ENCODE data around the gene FN1.

FN1 gene

GRCh38 chr2:215392164-215392563 is 43.7 kb downstream of the FN1 start:
- no peak for TF ChIP-seq CTCF (conservative IDR thresholded peaks at IDR 0.05; ENCODE audit: low read depth, low read length)
- H3K4me3 ChIP-seq (ENCODE audit: low read depth, low read length): no peak overlapping the region
- DNase-seq (ENCODE audit: low read depth): no peak

- DNase-seq (ENCODE audit: low read depth): no peak
- TF ChIP-seq CTCF (conservative IDR thresholded peaks at IDR 0.05; ENCODE audit: low read depth, low read length): no peak
These were observed 44.3 kb downstream of the FN1 start for GRCh38 chr2:215391531-215391930.

GRCh38 chr2:215390550-215390913 is 45.3 kb downstream of the FN1 start:
- no peak for TF ChIP-seq CTCF (conservative IDR thresholded peaks at IDR 0.05; ENCODE audit: low read depth, low read length)
- no peak overlapping the region for H3K4me3 ChIP-seq (ENCODE audit: low read depth, low read length)
- DNase-seq (ENCODE audit: low read depth): no peak

More at GRCh38 chr2:215391531-215391930, 44.3 kb downstream of the FN1 start:
- no peak overlapping the region for H3K4me3 ChIP-seq (ENCODE audit: low read depth, low read length)

GRCh38 chr2:215388002-215388728 is 47.7 kb downstream of the FN1 start:
- no peak for TF ChIP-seq CTCF (conservative IDR thresholded peaks at IDR 0.05; ENCODE audit: low read depth, low read length)
- H3K4me3 ChIP-seq (ENCODE audit: low read depth, low read length): no peak overlapping the region
- DNase-seq (ENCODE audit: low read depth): no peak

GRCh38 chr2:215386566-215386965 is 49.3 kb downstream of the FN1 start:
- H3K4me3 ChIP-seq (ENCODE audit: low read depth, low read length): no peak overlapping the region
- TF ChIP-seq CTCF (conservative IDR thresholded peaks at IDR 0.05; ENCODE audit: low read depth, low read length): no peak
- DNase-seq (ENCODE audit: low read depth): no peak

- no peak overlapping the region for H3K4me3 ChIP-seq (ENCODE audit: low read depth, low read length)
- DNase-seq (ENCODE audit: low read depth): no peak
- no peak for TF ChIP-seq CTCF (conservative IDR thresholded peaks at IDR 0.05; ENCODE audit: low read depth, low read length)
These were observed 51.2 kb downstream of the FN1 start for GRCh38 chr2:215384710-215385109.

- DNase-seq (ENCODE audit: low read depth): no peak
- no peak overlapping the region for H3K4me3 ChIP-seq (ENCODE audit: low read depth, low read length)
- TF ChIP-seq CTCF (conservative IDR thresholded peaks at IDR 0.05; ENCODE audit: low read depth, low read length): no peak
These were observed 52.1 kb downstream of the FN1 start for GRCh38 chr2:215383652-215384279.

All from choroid plexus epithelial cell (primary cell).